GOT3 (cell line): ENCODE measurements around the gene SKOR1.

ENCODE experiments used
- DNase-seq: peaks from one replicate; lab custom pipeline; 2025; ENCODE audit warnings: mixed read lengths; lab: John Stamatoyannopoulos, UW

Gene SKOR1

DNA sequence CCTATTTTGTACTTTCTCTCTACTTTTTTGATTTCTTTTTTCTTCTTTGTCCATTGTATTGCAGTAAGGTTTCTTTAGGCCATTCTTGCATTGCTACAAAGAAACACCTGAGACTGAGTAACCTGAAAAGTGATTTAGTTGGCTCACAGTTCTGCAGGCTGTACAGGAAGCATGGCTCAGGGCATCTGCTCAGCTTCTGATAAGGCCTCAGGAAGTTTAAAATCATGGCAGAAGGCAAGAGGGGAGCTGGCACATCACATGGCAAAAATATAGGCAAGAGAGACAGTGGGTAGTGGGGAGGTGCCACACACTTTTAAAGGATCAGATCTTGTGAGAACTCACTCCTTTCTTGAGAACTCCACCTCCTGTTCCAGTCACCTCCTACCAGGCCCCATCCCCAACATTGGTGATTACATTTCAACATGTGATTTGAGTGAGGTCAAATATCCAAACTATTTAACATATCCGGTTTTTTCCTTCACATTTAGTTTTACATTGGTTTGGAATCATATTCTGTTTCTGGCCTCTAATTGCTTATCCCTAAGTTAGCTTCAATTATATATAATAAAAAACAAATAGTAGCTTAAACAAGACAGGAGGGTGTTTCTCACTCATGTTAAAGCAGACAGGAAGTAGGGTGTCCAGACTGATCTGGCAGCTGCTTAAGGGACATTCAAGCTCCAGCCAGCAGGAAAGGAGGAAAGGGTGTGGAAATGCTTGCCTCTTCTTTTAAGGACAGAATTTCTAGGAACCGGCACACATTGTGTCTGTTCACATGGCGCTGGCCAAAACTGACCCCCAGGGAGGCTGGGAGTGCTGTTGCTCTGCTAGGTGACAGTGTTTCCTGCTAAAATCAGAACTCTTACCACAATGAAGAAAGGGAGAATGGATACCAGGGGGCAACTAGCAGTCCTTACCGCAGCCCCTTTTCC, 28.8 kb upstream of the SKOR1 start:
- DNase-seq, result no peak

DNA sequence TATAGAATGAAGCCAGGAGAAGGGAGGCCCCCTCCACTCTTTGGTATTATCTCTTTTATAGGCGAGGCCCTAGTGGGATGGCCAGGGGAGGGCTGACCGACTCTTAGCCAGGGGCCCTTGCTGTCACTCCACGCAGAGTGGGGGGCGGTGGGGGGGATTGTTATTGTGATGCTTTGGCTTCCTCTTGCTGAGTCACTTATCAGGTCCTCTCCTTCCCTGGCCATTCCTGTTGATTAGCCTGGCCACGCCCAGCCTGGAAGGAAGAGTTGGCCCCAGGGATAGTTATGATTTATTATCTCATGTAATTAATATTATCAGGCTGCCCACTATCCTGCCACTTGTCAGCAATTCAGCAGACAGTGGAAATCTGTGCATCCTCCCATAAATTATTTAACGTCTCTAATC, 25.5 kb upstream of the SKOR1 start:
- no peak for DNase-seq

DNA sequence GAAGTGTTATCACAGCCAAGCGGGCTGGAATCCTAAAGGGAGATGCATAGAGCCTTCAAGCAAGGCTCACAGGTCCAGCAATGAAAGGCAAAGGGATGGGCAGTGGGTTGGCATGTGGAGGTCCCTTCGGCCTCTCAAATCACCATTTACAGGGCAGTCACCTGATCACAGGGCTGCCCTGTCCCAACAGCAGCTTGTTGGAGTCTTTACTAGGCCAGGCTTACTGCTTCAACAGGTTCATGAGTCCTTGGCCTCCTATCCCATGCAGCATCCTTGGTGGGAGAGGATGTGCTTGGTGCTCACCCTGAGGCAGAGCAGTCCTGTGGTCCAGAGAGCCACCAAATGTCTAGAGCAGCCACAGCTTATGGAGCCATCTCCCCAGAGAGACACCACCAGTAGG, 24.2 kb upstream of the SKOR1 start:
- no peak for DNase-seq

DNA sequence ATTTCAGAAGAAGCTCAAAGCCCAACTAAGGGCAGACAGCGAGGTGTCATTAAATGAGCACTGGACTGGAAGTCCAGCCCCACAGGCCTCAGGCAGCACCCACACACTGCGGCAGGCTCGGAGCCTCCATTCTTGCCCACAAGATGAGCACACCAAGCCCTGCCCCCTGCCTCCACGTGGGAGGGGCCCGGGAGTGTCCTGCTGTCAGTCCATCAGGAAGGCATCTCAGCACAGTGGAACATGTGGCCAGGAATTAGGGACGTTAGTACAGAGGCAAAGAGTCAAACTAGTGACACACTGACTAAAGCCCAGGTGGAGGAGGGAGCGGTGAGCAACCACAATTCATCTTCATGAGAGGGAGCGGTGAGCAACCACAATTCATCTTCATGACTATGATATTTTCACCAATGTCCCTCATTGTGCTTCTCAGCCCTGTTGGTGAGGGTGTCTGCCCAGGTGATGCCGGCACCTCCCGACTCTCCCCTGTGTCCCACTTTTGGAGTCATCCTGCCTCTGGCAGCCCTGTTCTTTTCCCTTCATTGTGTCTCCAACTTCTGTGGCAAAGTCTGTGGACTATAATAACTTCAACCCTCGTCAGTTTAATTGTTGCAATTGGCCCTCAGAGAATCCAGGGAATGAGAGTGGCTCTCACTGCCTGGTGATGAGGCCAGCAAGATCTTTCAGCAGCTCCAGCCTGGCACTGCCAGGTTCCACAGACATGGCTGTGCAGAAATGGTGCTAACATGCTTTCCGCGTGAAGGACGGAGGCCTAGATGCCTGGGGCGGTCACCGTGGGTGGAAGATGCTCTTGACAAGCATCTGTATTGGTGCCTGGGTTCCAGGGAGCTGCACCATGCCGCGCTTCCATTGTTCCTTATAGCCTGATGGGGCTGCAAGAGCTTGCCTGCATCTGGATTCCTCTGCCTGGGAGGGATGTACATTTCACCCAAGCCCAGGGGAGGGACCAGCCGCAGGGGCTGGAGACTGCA, 23.1 kb upstream of the SKOR1 start:
- DNase-seq, result no peak

DNA sequence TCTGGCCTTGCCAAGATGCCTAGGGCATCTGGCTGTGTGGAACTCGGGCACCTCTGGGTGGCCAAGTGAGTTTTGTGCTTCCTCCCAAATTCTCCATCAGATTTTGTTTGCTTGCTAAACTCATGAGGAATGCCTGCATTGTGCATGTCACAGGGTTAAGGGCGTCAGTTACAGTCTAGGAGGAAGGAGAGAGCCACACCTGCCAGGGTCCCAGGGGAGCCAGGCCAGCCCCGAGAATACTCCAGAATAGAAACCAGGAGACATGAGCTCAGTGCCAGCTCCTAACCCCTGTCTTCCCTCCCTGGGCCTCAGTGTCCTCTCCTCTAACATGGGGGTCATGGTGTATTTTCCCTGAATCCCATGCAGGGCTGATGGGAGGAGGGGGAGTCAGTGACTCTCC, 22.0 kb upstream of the SKOR1 start:
- DNase-seq, result no peak

DNA sequence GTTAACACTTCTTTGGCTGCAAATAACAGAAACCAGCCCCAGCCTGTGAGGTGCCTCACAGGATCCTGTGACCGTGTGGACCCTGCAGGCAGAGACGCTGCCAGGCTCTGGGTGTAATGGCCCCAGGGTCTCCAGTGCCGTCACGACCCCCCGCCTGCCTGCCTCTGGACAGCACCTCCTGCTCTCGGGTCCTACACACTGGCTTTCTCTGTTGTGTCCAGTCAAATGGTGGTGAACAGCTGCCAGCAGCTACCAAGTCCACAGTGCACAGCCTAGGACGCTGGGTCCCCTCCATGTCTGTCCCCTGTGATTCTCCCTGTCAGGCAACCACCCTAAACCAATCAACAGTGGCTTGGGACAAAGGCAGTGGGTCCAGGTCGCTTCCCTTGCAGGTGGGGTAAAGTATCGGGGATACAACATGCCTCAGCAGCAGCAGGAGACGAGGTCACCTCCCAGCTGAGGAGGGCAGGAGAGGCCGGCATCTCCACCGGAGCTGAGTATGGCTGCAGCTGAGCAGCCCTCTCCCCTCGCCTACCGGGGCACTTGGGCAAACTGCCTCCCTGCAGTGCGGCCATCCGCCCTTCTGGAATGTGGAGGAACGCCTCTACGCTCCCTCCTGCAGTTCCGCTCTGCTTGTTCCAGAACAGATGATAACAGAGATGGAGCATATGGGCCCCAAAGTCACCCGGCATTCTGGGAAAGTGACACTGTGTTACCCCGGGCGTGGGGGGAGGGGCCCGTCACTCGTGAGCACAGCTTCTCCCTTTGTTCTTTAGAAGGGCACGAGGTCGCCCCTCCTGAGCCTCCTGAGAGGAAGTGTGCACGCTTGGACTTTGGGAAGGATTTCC, 21.1 kb upstream of the SKOR1 start:
- no peak for DNase-seq

DNA sequence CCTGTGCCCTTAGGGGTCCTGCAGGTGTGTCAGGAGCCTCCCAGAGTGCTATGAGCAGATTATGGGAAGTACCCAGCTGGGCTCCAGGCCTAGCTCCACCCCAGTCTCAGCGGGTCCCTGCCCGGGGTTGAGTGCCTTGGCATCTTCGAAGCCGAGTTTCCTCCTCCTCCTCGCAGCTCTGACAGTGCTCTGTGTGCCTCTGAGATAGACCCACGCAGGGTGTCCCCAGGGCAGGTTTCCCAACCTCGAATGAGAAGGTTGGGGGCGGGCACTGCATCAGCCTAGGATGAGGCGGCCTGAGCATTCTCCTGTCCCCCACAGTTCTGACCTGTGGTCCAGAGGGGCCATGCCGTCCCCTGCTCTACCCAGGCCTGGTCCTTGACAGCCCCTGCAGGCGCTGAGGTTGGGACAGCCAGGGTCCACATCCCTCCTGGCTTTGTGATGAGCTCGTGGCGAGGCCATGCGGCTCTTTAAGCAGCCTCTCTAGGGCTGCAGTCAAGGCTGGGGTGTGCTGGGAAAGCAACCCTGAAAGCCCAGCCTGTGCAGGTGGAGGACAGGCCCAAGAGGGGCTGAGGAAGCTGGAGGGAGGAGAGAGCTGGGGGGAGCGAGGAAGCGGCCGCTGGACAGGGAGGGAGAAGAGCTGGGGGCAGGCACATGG, 20.2 kb upstream of the SKOR1 start:
- DNase-seq, result no peak

DNA sequence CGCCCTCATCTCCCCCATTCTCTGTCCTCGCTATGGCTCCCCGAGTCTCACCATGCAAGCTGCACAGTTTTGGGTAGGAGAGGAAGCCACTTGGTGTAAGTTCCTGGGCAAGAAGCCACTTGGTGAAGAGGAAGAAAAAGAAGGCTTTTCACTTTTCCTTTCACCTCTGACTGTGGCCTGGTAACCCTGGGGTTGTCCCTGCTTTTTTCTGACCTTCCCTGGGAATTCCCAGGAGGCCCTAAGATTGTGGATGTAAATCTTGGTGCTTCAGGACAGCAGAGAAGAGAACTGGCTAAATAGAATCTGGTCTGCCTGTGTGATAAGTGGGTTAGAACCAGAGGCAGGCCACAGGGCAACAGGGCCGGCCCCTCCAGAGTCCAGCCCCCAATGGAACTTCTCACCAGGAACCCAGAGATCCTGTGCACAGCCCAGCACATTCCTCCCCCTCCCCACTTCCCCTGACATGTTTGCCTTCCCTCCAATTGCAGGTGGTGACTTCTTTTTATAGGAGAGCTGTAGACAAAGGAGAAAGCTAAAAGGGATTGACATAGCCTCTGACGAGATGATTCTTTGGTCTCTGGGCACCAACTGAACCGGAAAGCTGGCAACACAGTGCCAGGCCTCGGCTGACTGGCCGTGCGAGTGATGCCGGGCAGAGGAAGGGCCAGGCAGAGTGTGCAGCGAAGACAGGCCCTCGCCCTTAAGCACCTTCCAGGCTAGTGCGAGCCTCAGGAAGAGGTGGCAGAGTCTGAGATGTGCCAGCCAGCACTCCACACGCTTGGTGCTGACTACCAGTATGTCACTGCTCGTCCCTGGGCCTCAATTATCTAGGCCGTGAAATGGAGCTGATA, 19.4 kb upstream of the SKOR1 start:
- no peak for DNase-seq

DNA sequence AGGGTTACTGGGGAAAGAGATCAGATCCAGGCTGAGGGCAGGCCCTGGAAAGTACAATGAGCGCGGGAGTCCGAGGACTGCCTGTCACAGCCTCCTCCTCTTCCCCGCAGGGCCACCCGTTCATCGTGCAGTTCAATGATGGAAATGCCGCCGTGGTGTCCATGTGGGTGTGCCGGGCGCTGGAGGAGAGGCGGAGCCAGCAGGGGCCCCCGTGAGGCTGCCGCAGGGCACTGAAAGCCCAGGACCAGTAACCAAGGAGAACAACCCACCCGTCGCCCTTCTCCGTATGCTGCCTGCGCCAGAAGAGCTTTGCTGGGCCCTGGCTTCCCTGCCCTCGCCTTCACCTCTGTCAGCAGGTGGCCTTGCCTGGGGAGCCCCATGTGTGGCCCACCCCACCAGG, 18.8 kb upstream of the SKOR1 start:
- no peak for DNase-seq

DNA sequence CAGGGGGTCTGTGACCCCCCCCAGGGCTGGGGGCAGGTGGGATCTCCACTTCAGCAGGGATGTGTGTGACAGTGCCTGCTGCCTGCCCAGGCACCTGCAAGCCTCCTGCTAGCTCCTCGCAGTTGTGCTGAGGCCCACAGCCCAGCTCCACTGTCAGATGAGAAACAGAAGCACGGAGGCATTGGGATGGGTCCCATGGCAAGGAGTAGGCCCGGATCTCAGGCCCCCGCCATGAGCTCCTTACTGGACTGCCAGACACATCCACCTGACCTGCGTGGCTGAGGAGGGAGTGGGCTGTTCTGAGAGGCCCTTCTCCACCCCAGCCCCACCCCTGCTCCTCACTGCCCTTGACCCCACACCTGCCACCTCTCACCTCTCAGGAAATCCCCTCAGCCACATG, 18.2 kb upstream of the SKOR1 start:
- DNase-seq, result no peak

DNA sequence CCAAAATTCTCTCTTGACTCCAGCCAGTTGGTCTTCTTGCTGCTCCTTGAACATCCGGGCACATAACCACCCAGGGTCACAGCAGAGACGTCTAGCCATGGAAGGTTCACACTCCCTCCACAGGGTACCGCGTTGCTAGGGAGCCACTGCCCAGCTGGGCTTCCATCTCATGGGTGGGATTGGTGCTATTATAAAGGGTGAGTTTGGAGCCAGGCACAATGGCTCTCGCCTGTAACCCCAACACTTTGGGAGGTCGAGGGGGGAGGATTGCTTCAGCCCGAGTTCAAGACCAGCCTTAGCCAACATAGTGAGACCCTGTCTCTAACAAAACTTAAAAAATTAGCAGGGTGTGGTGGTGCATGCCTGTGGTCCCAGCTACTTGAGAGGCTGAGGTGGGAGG, 17.5 kb upstream of the SKOR1 start:
- no peak for DNase-seq

DNA sequence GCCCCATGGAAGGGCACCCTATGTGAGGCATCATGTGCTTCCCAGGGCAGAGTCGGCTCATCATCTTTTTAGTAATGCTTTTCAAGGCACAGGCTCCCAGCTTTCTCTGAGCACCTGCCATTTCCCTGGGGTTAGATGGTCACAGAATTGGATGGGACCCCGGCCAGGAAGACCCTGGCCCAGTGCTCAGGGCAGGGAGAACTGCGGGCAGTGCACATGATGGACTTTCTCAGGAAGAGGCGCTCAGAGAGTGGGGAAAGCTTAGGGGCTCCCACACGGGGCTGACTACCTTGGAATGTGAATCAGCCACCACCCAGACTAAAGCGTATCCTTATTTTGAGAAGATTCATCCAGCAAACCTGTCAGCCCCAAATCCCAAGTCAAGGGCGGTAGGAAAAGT, 16.5 kb upstream of the SKOR1 start:
- no peak for DNase-seq

DNA sequence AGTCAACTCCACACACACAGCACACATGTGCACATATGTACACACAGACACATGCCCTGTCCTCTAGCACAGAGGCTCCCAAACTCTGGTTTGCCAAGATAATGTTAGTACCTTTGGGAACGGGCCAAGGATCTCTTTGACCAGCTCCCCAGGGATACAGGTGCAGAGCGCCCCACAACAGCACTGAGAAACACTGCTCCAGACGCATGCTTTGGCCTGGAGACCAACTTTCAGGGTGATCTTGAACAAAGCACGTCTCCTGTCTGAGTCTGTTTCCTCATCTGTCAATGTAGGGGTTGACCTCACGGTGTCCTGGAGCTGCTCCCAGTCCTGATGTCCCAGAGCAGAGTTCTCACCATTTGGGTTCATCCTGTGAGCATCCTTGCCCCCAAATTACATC, 15.9 kb upstream of the SKOR1 start:
- no peak for DNase-seq

DNA sequence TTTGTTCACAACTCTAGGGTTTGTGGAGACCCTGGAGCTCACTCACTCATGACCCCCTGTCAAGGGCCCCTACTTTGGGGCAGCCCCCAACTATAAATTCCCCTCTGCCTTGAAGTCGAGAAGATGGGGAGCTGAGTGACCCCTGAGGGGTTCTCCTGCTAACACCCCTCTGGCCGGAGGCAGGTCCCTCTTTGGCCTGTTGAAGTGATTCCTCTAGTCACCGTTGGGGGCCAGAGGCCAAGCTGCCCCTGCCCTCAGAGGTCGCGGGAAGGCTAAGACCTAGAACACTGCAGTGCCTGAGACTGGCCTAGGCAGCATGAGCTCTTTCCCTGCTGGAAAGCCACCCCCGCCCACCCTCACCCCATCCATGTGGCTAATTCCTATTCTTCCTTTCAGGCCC, 15.4 kb upstream of the SKOR1 start:
- no peak for DNase-seq

DNA sequence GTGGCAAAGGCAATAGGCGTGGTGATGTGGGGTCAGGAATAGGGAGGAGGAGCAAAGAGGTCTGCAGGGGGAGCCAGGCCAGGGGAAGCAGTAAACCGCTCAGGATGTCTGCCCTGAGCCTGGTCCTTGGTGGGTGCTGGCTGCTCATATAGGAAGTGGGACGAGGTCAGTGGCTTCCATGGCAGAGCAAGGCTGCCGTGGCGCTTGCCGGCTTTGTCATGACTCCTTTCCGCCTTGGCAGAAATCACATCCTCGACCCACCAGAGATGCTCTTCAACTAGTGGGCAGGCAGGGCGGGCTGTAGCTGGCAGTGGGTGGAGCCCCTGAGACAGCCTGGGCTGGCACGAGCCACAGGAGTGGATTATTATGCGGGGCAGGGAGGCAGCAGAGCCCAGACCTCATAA, 13.1 kb upstream of the SKOR1 start:
- no peak for DNase-seq

DNA sequence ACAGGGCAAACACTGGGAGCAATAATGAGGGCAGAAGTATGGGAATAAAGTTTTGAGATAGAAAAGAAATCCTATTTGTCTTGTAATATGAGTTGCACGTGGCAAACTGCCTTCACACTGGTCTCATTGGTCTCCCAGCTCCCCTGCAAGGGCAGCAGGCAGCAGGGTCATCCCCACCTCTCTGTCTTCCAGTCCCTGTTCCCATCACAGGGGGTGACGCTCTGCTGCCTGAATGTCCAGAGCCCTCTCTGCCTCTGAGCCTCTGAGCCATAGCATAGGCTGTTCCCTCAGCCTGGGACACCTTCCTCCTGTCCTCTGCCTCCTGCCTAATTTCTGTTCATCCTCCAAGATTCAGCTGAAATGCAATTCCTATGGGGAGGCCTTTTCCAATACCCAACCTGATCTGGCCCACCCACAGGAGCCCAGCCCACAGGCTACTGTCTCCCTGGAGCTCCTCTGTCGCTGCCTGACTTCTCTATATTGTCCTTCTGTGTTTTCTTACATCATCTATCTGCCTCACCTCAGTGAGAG, 12.1 kb upstream of the SKOR1 start:
- DNase-seq, result no peak

DNA sequence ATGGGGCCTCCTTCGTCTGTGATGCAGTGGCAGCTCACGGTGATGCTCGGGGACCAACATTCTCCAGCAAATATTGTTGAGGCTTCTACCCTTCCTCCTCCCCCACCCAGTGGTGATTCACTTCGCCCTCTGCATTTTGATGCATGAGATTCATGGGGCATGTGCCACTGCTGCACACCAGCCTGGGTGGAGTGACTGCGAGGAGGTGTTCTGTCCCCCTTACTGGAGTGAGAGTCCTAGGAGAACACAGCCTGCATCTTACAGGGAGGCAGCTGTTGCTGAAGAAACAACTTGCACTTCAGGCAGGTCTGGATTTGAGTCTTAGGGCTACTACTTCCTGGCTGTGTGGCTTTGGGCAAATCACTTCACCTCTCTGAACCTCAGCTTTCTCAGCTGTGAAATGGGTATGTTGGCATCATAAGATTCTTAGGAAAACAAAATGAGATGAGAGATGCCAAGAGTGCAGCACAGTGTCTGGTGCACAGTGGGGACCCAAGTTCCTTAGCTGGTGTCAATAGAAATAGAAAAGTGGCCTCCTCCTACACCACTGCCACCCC, 10.2 kb upstream of the SKOR1 start:
- DNase-seq, result no peak

DNA sequence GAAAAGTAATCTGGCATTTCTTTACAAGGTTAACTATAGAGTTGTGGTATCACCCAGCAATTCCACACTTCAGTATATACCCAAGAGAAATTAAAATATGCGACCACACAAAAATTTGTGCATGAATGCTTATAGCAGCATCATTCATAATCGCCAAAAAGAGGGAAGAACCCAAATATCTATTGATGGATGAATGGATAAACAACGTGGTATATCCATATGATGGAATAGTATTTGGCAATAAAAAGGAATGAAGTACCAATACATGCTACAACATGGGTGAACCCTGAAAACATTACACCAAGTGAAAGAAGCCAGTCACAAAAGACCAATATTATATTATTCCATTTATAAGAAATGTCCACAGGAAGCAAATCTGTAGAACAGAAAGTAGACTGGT, 8.6 kb upstream of the SKOR1 start:
- no peak for DNase-seq

DNA sequence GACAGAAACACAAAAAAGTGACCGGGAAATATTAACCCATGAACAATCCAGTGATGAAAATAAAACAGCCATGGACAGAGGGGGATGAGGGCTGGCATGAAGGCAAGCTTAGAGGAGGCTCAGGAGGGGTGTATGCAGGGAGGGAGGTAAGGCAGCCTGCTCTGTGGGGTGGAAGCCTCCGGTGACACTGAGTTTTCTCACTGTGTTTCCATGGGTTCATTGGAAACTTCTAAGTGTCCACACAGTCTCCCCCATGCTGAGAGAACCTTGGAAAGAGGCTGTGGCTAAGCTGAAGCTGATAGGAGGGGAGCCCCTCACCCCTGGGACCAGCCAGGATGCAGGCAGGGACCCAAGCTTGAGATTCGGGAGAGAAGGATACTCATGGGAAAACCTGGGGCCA, 6.8 kb upstream of the SKOR1 start:
- no peak for DNase-seq

DNA sequence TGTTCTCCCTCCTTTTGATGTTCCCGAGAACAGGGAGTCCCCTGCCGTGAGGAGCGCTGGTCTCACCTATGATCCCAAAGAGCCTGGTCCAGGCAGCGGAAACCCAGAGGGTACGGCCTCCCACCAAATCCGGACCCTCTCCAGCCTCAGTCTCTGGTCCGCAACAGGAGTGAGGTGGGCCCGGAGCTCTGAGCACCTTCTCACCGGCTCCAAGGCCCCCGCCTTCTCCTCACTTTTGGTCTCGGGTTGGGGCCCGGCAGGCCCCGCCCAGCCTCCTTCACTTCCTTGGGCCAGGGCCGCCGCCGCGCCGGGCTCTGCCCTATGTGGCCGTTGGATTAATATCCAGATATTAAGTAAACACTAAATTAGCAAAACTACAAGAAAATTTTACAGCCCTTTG, 5.7 kb upstream of the SKOR1 start:
- no peak for DNase-seq
